Activated CD4-positive, alpha-beta T cell treated with anti-CD3 and anti-CD28 coated beads for 36 hours (primary cell): Measurements from ENCODE around the gene WFDC10A. TPM values are rescaled to one million over a fixed set of nuclear protein-coding genes. Genes with fewer than 3 reads are reported as not detected.
"Not testable (repeated sequence)": the region's sequence is repeated elsewhere in the genome, so short reads cannot be mapped to it uniquely, and the experiment has no call there.

Experiments used
- ATAC-seq: fragments of 200-7000 bp; cut with Tn5 transposase; one replicate; pipeline ENCODE4 v1.10.0; 2021; ENCODE audit warnings: mild to moderate bottlenecking, moderate library complexity
- CTCF ChIA-PET: fragments of 350-600 bp; sonication (Branson Sonifier 250); formaldehyde crosslinking; loops from one replicate; lab custom pipeline; 2021; ENCODE audit warnings: antibody characterized with exemption; lab: Charles Lee
- POLR2A ChIA-PET: fragments of 350-600 bp; sonication (Branson Sonifier 250); formaldehyde crosslinking; loops from one replicate; lab custom pipeline; 2021; ENCODE audit warnings: antibody characterized with exemption, inconsistent platforms; lab: Charles Lee
- DNase-seq: peaks from one replicate; pipeline ENCODE4 v3.0.0-alpha.2; 2020
- H3K27ac Mint-ChIP-seq: one replicate; pipeline ENCODE4 v1.8.0; 2021; ENCODE audit warnings: mixed read lengths
- H3K27me3 Mint-ChIP-seq: one replicate; pipeline ENCODE4 v1.8.0; 2021; ENCODE audit warnings: mixed read lengths
- H3K36me3 Mint-ChIP-seq: one replicate; pipeline ENCODE4 v1.8.0; 2021; ENCODE audit warnings: low read depth, mixed read lengths
- H3K4me1 Mint-ChIP-seq: one replicate; pipeline ENCODE4 v1.8.0; 2021; ENCODE audit warnings: mixed read lengths
- H3K4me3 Mint-ChIP-seq: one replicate; pipeline ENCODE4 v1.8.0; 2021; ENCODE audit warnings: mild to moderate bottlenecking, moderate library complexity, mixed read lengths
- H3K9me3 Mint-ChIP-seq: one replicate; pipeline ENCODE4 v1.8.0; 2021; ENCODE audit warnings: low read depth, mixed read lengths
- intact Hi-C, 2 experiments: fragments of 100-400 bp; cut with DNase I in 1 of 2; cut with micrococcal nuclease in 1 of 2; formaldehyde crosslinking; loops; one replicate each; pipeline versions ENCODE4 v1.14.2 to v1.15.1; 2022 to 2024; cut with DNase I, micrococcal nuclease
- total RNA-seq, 2 experiments: library from RNA; stranded (reverse); gene quantifications; one replicate each; pipeline ENCODE4 v1.2.3, GENCODE V29; 2021

WFDC10A gene
- total RNA-seq, 2 experiments from 2014 or later: not detected

- ATAC-seq: peak; percentile 93
- intact Hi-C loops: loop anchor here (1.0 to 2.0 kb wide), 4 partner anchors 141 to 205 kb away; partner anchors contain the start of gene UBE2C (in 1 of the 2)
- DNase-seq: peak; percentile 79
These were observed 18.5 kb upstream of the WFDC10A start for GRCh38 chr20:45611054-45611453.

GRCh38 chr20:45612314-45612713 lies 17.2 kb upstream of the WFDC10A start:
- DNase-seq (no peak), ATAC-seq (no peak)
- Mint-ChIP-seq H3K4me1 (peaks cover 19% of the 10 kb centered on the region), H3K9me3 (peaks cover 11% of the 10 kb centered on the region), H3K27ac (no peak overlapping the region), H3K36me3 (peaks cover 4% of the 10 kb centered on the region), H3K27me3 (peaks cover 26% of the 10 kb centered on the region), H3K4me3 (no peak overlapping the region)
- intact Hi-C loops: no loop called here
- CTCF ChIA-PET: no interaction called here
- POLR2A ChIA-PET: no interaction called here

More at GRCh38 chr20:45611054-45611453, 18.5 kb upstream of the WFDC10A start:
- peaks cover 26% of the 10 kb centered on the region for H3K27me3 Mint-ChIP-seq
- CTCF ChIA-PET: interaction anchor here (0.5 to 1.2 kb wide), 5 partner anchors 13 to 129 kb away, joined by 3 to 5 read pairs (median 3); no protein-coding TSS in a partner anchor
- peaks cover 16% of the 10 kb centered on the region for H3K9me3 Mint-ChIP-seq
- H3K4me3 Mint-ChIP-seq: no peak overlapping the region
- H3K27ac Mint-ChIP-seq: peak overlapping the region; percentile 47
- POLR2A ChIA-PET: interaction anchor here (1.2 kb wide), 1 partner anchor 160 kb away, joined by 14 read pairs; no protein-coding TSS in a partner anchor
- H3K36me3 Mint-ChIP-seq: peaks cover 4% of the 10 kb centered on the region
- peaks cover 23% of the 10 kb centered on the region for H3K4me1 Mint-ChIP-seq

- CTCF ChIA-PET: interaction anchor here (0.6 to 2.4 kb wide), 3 partner anchors 12 to 153 kb away, joined by 3 to 11 read pairs (median 4); partner anchors contain the start of gene WFDC10A
- no peaks in the 10 kb centered on the region for H3K9me3 Mint-ChIP-seq
- POLR2A ChIA-PET: no interaction called here
- DNase-seq (no peak), ATAC-seq (no peak)
- intact Hi-C loops: no loop called here
- H3K36me3 Mint-ChIP-seq: no peaks in the 10 kb centered on the region
- H3K4me3 Mint-ChIP-seq: no peak overlapping the region
- no peak overlapping the region for H3K27ac Mint-ChIP-seq
- peaks cover 14% of the 10 kb centered on the region for H3K27me3 Mint-ChIP-seq
- no peaks in the 10 kb centered on the region for H3K4me1 Mint-ChIP-seq
These were observed 11.9 kb upstream of the WFDC10A start for GRCh38 chr20:45617591-45617990.

GRCh38 chr20:45621593-45621992 lies 7.9 kb upstream of the WFDC10A start:
- CTCF ChIA-PET: no interaction called here
- intact Hi-C loops: no loop called here
- POLR2A ChIA-PET: no interaction called here
- Mint-ChIP-seq H3K36me3 (no peaks in the 10 kb centered on the region), H3K27ac (no peak overlapping the region), H3K4me3 (no peak overlapping the region), H3K27me3 (peaks cover 16% of the 10 kb centered on the region), H3K9me3 (peaks cover 4% of the 10 kb centered on the region), H3K4me1 (no peaks in the 10 kb centered on the region)
- ATAC-seq: no peak
- DNase-seq: no peak

- no peak for DNase-seq
- peaks cover 34% of the 10 kb centered on the region for H3K27me3 Mint-ChIP-seq
- peaks cover 4% of the 10 kb centered on the region for H3K9me3 Mint-ChIP-seq
- H3K36me3 Mint-ChIP-seq: no peaks in the 10 kb centered on the region
- intact Hi-C loops: no loop called here
- no peak overlapping the region for H3K27ac Mint-ChIP-seq
- no peak overlapping the region for H3K4me3 Mint-ChIP-seq
- POLR2A ChIA-PET: no interaction called here
- CTCF ChIA-PET: interaction anchor here (0.7 to 5.3 kb wide), 3 partner anchors 15 to 144 kb away, joined by 3 to 44 read pairs (median 5); no protein-coding TSS in a partner anchor
- peaks cover 4% of the 10 kb centered on the region for H3K4me1 Mint-ChIP-seq
- no peak for ATAC-seq
These were observed 3.0 kb upstream of the WFDC10A start for GRCh38 chr20:45626540-45626939.

- DNase-seq (no peak), ATAC-seq (no peak)
- Mint-ChIP-seq H3K4me3 (no peak overlapping the region), H3K27ac (no peak overlapping the region), H3K4me1 (peaks cover 4% of the 10 kb centered on the region), H3K27me3 (peaks cover 34% of the 10 kb centered on the region), H3K9me3 (no peaks in the 10 kb centered on the region), H3K36me3 (no peaks in the 10 kb centered on the region)
- ChIA-PET POLR2A (no interaction called here), CTCF (interaction anchor here (0.5 to 5.3 kb wide), 8 partner anchors 12 to 392 kb away, joined by 3 to 44 read pairs (median 3); no protein-coding TSS in a partner anchor)
- intact Hi-C loops: no loop called here
These were observed 832 bp downstream of the WFDC10A start for GRCh38 chr20:45630371-45630770.

GRCh38 chr20:45631184-45631583 lies 1.6 kb downstream of the WFDC10A start, which contains the start of gene WFDC9:
WFDC9 (minus strand) TSS chr20:45631284; CDS start chr20:45610181, 21,103 bp downstream.
- CTCF ChIA-PET: no interaction called here
- peaks cover 4% of the 10 kb centered on the region for H3K4me1 Mint-ChIP-seq
- intact Hi-C loops: no loop called here
- no peaks in the 10 kb centered on the region for H3K36me3 Mint-ChIP-seq
- ATAC-seq (no peak), DNase-seq (no peak)
- H3K27me3 Mint-ChIP-seq: peaks cover 34% of the 10 kb centered on the region
- H3K4me3 Mint-ChIP-seq: no peak within 1 kb of the TSS
- no peaks in the 10 kb centered on the region for H3K9me3 Mint-ChIP-seq
- POLR2A ChIA-PET: no interaction called here
- H3K27ac Mint-ChIP-seq: no peak within 1 kb of the TSS

GRCh38 chr20:45636513-45636912 lies 7.0 kb downstream of the WFDC10A start:
- no peak overlapping the region for H3K4me3 Mint-ChIP-seq
- no peak overlapping the region for H3K27ac Mint-ChIP-seq
- intact Hi-C loops: no loop called here
- peaks cover 17% of the 10 kb centered on the region for H3K27me3 Mint-ChIP-seq
- no peak for DNase-seq
- H3K36me3 Mint-ChIP-seq: no peaks in the 10 kb centered on the region
- ChIA-PET POLR2A (no interaction called here), CTCF (no interaction called here)
- H3K4me1 Mint-ChIP-seq: no peaks in the 10 kb centered on the region
- H3K9me3 Mint-ChIP-seq: no peaks in the 10 kb centered on the region
- no peak for ATAC-seq

- H3K4me3 Mint-ChIP-seq: no peak overlapping the region
- no peaks in the 10 kb centered on the region for H3K4me1 Mint-ChIP-seq
- intact Hi-C loops: no loop called here
- H3K27ac Mint-ChIP-seq: no peak overlapping the region
- no peaks in the 10 kb centered on the region for H3K36me3 Mint-ChIP-seq
- peaks cover 9% of the 10 kb centered on the region for H3K27me3 Mint-ChIP-seq
- no peak for ATAC-seq
- no peak for DNase-seq
- POLR2A ChIA-PET: no interaction called here
- no peaks in the 10 kb centered on the region for H3K9me3 Mint-ChIP-seq
- CTCF ChIA-PET: interaction anchor here (1.0 kb wide), 1 partner anchor 10 kb away, joined by 3 read pairs; the partner anchor contains the start of gene WFDC10A
These were observed 10.1 kb downstream of the WFDC10A start for GRCh38 chr20:45639687-45640086.

GRCh38 chr20:45641076-45641475 lies 11.5 kb downstream of the WFDC10A start:
- H3K27me3 Mint-ChIP-seq, ATAC-seq, intact Hi-C loops, H3K36me3 Mint-ChIP-seq, H3K27ac Mint-ChIP-seq, CTCF ChIA-PET, H3K4me1 Mint-ChIP-seq, H3K4me3 Mint-ChIP-seq, H3K9me3 Mint-ChIP-seq, POLR2A ChIA-PET, DNase-seq: not testable (repeated sequence)

GRCh38 chr20:45645869-45646268 lies 16.3 kb downstream of the WFDC10A start:
- not testable (repeated sequence) for ATAC-seq, H3K27ac Mint-ChIP-seq

GRCh38 chr20:45646875-45647274 lies 17.3 kb downstream of the WFDC10A start:
- Mint-ChIP-seq H3K9me3 (no peaks in the 10 kb centered on the region), H3K4me1 (no peaks in the 10 kb centered on the region), H3K36me3 (no peaks in the 10 kb centered on the region), H3K27me3 (peaks cover 7% of the 10 kb centered on the region), H3K4me3 (no peak overlapping the region), H3K27ac (no peak overlapping the region)
- DNase-seq: no peak
- intact Hi-C loops: no loop called here
- ATAC-seq: no peak
- POLR2A ChIA-PET: no interaction called here
- CTCF ChIA-PET: no interaction called here

More at GRCh38 chr20:45645869-45646268, 16.3 kb downstream of the WFDC10A start:
- H3K27me3 Mint-ChIP-seq, POLR2A ChIA-PET, H3K9me3 Mint-ChIP-seq, DNase-seq, H3K36me3 Mint-ChIP-seq, H3K4me3 Mint-ChIP-seq, CTCF ChIA-PET, H3K4me1 Mint-ChIP-seq, intact Hi-C loops: not testable (repeated sequence)
